Thoracic aorta (tissue), 2 donors: ENCODE measurements around the gene CD151. TPM values are rescaled to one million over a fixed set of nuclear protein-coding genes. Genes with fewer than 3 reads are reported as not detected.
A peak's percentile ranks its signal among the peaks of the same experiment; 100 is the strongest.

Experiments
- ATAC-seq: fragments of 150-250 bp; one replicate; pipeline ENCODE4 v1.8.0; 2017; ENCODE audit warnings: low read depth; ENCODE audit not compliant: insufficient number of reproducible peaks, low FRiP score
- DNase-seq: peaks from one replicate; pipeline ENCODE4 v3.0.0-alpha.2; 2020; ENCODE audit warnings: low spot score
- H3K27ac ChIP-seq, 2 donors: fragments of 200-600 bp; sonication (generic); 1 replicate in 1 of 2; 2 replicates in 1 of 2; pipeline ENCODE4 v1.5.1; 2016; ENCODE audit warnings: mild to moderate bottlenecking in 2 of 2, moderate library complexity in 2 of 2
- H3K27me3 ChIP-seq: fragments of 200-600 bp; sonication (generic); replicated peaks from 2 replicates; pipeline ENCODE4 v1.6.0; 2016; ENCODE audit warnings: mild to moderate bottlenecking; ENCODE audit not compliant: insufficient read depth
- H3K36me3 ChIP-seq: fragments of 200-600 bp; sonication (generic); one replicate; pipeline ENCODE4 v1.5.1; 2016
- H3K4me1 ChIP-seq, 2 donors: fragments of 200-600 bp; sonication (generic); 1 replicate in 1 of 2; 2 replicates in 1 of 2; pipeline versions ENCODE4 v1.5.1 to v1.6.0; 2016; ENCODE audit warnings: low read depth in 2 of 2, mild to moderate bottlenecking in 1 of 2; ENCODE audit not compliant: control insufficient read depth in 1 of 2
- H3K4me3 ChIP-seq: fragments of 200-600 bp; sonication (generic); 2 replicates; pipeline ENCODE4 v1.5.1; 2016; ENCODE audit warnings: mild to moderate bottlenecking
- H3K9me3 ChIP-seq: fragments of 200-600 bp; sonication (generic); 2 replicates; pipeline ENCODE4 v1.5.1; 2016
- CTCF ChIP-seq: fragments of 200-600 bp; sonication (generic); IDR thresholded peaks from one replicate; pipeline ENCODE4 v1.5.1; 2019; ENCODE audit warnings: antibody characterized with exemption
- total RNA-seq, 2 donors: library from RNA; depleted of rRNA; stranded (reverse); fragments of >200 nt; gene quantifications; one replicate each; pipeline versions ENCODE4 v1.1.0 to v1.2.3, GENCODE V29; 2016

The CD151 gene
- total RNA-seq, 2 donors from 2014 or later = 532 to 1,455 TPM

GRCh38 chr11:825366-826226 lies 7.2 kb upstream of the CD151 start:
- no peak overlapping the region for H3K27ac ChIP-seq
- no peaks in the 10 kb centered on the region for H3K9me3 ChIP-seq
- ATAC-seq (no peak), DNase-seq (no peak)
- peaks cover 35% of the 10 kb centered on the region for H3K36me3 ChIP-seq
- no peak for TF ChIP-seq CTCF
- H3K4me3 ChIP-seq = no peak overlapping the region
- peaks cover 6% of the 10 kb centered on the region for H3K27me3 ChIP-seq
- peaks cover 42 to 58% of the 10 kb centered on the region in 2 donors for H3K4me1 ChIP-seq

GRCh38 chr11:826227-826621 lies 6.5 kb upstream of the CD151 start:
- Histone ChIP-seq H3K27ac (no peak overlapping the region), H3K9me3 (no peaks in the 10 kb centered on the region), H3K27me3 (peaks cover 6% of the 10 kb centered on the region), H3K4me3 (no peak overlapping the region), H3K4me1 (peaks cover 42 to 59% of the 10 kb centered on the region in 2 donors), H3K36me3 (peaks cover 35% of the 10 kb centered on the region)
- DNase-seq = no peak
- no peak for ATAC-seq
- no peak for TF ChIP-seq CTCF

- ATAC-seq (no peak), DNase-seq (no peak)
- peak overlapping the region; percentile 76 for H3K4me3 ChIP-seq
- no peaks in the 10 kb centered on the region for H3K9me3 ChIP-seq
- H3K4me1 ChIP-seq = peaks cover 36 to 58% of the 10 kb centered on the region in 2 donors
- no peak for TF ChIP-seq CTCF
- peaks cover 35% of the 10 kb centered on the region for H3K36me3 ChIP-seq
- peak overlapping the region in 1 of 2 donors; percentile 39 for H3K27ac ChIP-seq
- H3K27me3 ChIP-seq = peaks cover 6% of the 10 kb centered on the region
Measured at GRCh38 chr11:826836-827145, 6.0 kb upstream of the CD151 start.

- no peak for DNase-seq
- no peak for TF ChIP-seq CTCF
- ATAC-seq = no peak
- peaks cover 40 to 58% of the 10 kb centered on the region in 2 donors for H3K4me1 ChIP-seq
- no peaks in the 10 kb centered on the region for H3K9me3 ChIP-seq
- peak overlapping the region in 1 of 2 donors; percentile 39 for H3K27ac ChIP-seq
- H3K27me3 ChIP-seq = peaks cover 6% of the 10 kb centered on the region
- peaks cover 35% of the 10 kb centered on the region for H3K36me3 ChIP-seq
- H3K4me3 ChIP-seq = peak overlapping the region; percentile 76
Measured at GRCh38 chr11:827146-827896, 5.4 kb upstream of the CD151 start.

GRCh38 chr11:827897-828192 lies 4.9 kb upstream of the CD151 start, which contains the start of gene CRACR2B:
Gene CRACR2B (plus strand): TSS chr11:827919. CDS start chr11:828608, 689 bp downstream.
- Histone ChIP-seq H3K36me3 (peaks cover 31% of the 10 kb centered on the region), H3K9me3 (no peaks in the 10 kb centered on the region), H3K4me1 (peaks cover 40 to 57% of the 10 kb centered on the region in 2 donors), H3K27me3 (peaks cover 6% of the 10 kb centered on the region), H3K4me3 (peak within 1 kb of the TSS; percentile 76), H3K27ac (peak within 1 kb of the TSS in 1 of 2 donors; percentile 39)
- DNase-seq (no peak), ATAC-seq (no peak)
- TF ChIP-seq CTCF = no peak
